Epithelial cell of esophagus (primary cell): ENCODE measurements around the gene EDNRA.

ENCODE experiments used
- DNase-seq: peaks from one replicate; pipeline ENCODE4 v3.0.0; 2010; ENCODE audit warnings: low read depth
- H3K4me3 ChIP-seq: 2 replicates; pipeline ENCODE4 v1.5.1; 2011; ENCODE audit warnings: mild to moderate bottlenecking, low read length, control low read depth
- TF ChIP-seq, protein P1 (sequence below): IDR thresholded peaks from 2 replicates; pipeline ENCODE4 v1.5.1; 2011; ENCODE audit warnings: low read depth, mild to moderate bottlenecking, low read length, control low read depth, inconsistent platforms; ENCODE audit not compliant: insufficient read depth; ENCODE audit errors: missing control alignments

The EDNRA gene

DNA sequence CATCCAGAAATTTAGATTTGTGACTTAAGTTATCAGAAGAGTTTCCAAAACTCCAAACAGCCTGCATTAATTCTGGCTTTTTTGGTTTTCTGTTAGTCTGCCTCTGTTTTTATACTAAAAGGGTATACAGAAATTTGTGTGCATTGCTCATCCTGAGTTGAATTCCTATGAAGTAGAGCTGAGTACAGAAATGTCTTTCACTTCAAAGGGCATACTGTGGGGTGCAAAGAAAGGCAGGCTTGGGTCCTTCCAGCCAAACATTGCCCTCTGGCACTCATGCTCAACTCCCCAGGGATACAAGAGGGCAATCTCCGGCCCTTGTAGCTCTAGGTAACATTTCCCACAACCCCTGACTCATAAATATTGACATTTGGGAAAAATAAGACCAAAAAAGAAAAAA is 108.7 kb downstream of the EDNRA start:
- no peak for DNase-seq
- TF ChIP-seq, protein P1, sequence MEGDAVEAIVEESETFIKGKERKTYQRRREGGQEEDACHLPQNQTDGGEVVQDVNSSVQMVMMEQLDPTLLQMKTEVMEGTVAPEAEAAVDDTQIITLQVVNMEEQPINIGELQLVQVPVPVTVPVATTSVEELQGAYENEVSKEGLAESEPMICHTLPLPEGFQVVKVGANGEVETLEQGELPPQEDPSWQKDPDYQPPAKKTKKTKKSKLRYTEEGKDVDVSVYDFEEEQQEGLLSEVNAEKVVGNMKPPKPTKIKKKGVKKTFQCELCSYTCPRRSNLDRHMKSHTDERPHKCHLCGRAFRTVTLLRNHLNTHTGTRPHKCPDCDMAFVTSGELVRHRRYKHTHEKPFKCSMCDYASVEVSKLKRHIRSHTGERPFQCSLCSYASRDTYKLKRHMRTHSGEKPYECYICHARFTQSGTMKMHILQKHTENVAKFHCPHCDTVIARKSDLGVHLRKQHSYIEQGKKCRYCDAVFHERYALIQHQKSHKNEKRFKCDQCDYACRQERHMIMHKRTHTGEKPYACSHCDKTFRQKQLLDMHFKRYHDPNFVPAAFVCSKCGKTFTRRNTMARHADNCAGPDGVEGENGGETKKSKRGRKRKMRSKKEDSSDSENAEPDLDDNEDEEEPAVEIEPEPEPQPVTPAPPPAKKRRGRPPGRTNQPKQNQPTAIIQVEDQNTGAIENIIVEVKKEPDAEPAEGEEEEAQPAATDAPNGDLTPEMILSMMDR, result no peak
- no peak overlapping the region for H3K4me3 ChIP-seq

DNA sequence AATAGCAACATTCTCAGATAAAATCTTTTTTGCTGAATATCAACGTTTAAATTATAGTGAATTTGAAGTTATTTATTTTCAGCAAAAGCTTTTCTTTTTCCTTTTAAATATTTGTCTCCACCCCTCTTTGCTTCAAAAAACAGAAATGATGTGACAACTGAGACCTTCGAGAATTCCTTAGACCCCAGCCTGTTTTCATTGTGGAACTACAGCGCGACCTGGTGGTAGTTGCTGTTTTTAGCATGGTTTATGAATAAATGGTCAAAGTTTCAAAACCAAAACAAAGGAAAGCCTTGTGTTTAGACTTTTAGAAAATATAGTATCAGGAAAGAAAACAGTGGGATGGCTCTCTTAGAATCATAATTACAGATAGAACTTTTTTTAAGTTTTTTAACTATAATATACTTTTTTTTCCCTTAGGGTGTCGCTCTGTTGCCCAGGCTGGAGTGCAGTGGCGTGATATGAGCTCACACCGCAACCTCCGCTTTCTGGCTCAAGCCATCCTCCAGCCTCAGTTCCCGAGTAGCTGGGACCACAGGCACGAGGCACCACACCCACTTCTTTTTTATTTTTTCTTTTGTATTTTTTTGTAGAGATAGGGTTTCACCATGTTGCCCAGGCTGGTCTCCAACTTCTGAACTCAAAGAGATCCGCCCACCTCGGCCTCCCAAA is 109.5 kb downstream of the EDNRA start:
- no peak overlapping the region for H3K4me3 ChIP-seq
- DNase-seq, result peak; percentile 58
- TF ChIP-seq, protein P1, result peak; percentile 86

DNA sequence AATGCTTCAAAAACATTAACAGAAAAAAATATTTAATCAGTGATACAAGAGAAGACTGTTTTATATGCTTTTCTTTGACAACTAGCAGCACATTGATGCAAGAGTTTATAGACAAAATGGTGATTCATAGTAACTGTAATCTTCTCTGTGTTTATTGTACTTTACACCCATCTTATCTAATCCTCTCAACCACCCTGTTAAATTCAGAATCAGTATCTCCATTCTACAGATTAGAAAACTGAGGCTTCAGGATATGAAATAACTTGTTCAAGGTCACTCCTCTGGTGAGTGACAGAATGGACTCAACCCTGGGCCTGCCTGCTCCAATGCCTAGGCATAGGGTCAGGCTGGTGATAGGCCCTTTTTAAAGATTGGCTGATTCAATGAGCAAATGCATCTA is 110.2 kb downstream of the EDNRA start:
- no peak overlapping the region for H3K4me3 ChIP-seq
- TF ChIP-seq, protein P1, result no peak
- DNase-seq, result peak; percentile 21

DNA sequence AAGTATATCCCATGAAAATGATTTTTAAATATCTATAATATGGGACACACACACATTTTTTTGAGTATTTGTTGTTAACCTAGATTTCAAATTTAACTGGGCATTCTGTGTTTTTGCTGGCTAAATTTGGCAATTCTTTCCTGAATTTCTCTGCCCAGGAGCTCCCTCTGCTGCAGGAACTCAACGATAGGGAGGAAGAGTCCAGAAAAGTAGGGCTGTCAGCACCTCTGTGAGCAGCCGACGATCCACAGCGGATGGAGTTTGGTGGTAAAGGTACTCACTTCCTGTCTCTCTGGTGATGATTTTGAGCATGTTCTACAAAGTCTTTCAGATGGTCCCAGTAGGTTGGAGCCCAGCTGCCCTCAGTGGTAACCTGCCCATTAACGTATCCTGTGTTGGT is 113.2 kb downstream of the EDNRA start:
- no peak overlapping the region for H3K4me3 ChIP-seq
- no peak for DNase-seq
- TF ChIP-seq, protein P1, result peak; percentile 19
